HG03103 (cell line): Measurements from ENCODE around the gene CYB561D2.

Experiments
- ATAC-seq: cut with Tn5 transposase; IDR thresholded peaks from one replicate; pipeline ENCODE4 v1.9.1; 2021; ENCODE audit warnings: low read depth; ENCODE audit not compliant: unreplicated experiment

CYB561D2 gene

GRCh38 chr3:50340448-50341329 lies 10.0 kb upstream of the CYB561D2 start, which contains the start of gene RASSF1:
RASSF1 (minus strand) TSS chr3:50340836; CDS start chr3:50340805, 31 bp downstream.
- no peak for ATAC-seq

DNA sequence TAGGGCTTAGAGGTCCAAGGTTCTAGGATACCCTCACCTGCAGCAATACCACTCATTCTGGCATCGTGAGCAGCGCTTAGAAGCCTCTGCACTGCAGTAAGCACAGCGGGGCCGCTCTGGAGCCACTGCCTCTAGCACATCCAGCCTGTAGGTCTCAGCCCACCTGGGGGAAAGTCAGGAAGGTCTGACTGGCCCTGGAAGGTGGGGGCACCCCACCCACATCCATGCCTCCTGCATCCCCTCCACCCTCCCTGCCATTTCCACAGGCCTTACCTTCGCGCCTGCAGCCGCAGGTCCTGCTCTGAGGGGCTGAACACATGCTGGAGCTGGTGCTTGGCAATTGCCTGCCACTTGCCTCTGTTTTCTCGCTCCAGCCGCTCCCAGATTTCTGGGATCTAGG lies 9.1 kb upstream of the CYB561D2 start:
- ATAC-seq: no peak

DNA sequence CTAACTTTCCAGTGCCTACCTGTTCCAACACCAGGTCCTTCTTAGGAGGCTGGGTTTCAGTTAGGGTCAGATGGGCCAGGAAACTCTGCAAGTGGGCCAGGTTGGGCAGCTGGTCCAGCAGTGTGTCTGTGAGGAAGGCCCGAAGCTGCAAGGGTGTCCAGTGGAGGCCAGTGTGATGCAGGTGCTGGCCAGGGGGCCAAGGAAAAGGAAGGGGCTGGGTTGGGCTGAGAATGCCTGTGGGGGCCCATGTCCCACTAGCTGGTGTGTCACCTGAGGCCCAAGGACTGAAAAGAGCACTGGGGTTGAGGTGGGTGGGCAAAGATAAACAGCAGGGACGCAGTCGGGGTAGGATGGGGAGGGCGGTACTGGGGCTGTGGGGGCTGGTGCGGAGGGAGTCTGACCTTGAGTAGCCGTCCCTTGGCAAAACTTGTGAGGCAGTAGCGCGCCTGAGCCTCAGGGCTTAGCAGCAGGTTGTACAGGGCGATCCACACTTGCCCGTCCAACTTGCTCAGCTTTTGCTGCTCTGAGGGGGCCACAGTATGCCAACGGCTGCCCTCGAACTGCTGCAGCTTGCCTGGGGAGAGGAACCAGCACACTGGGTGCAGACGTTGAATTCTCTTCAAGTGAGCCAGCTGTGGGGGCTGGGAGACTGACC lies 8.5 kb upstream of the CYB561D2 start:
- ATAC-seq: no peak

DNA sequence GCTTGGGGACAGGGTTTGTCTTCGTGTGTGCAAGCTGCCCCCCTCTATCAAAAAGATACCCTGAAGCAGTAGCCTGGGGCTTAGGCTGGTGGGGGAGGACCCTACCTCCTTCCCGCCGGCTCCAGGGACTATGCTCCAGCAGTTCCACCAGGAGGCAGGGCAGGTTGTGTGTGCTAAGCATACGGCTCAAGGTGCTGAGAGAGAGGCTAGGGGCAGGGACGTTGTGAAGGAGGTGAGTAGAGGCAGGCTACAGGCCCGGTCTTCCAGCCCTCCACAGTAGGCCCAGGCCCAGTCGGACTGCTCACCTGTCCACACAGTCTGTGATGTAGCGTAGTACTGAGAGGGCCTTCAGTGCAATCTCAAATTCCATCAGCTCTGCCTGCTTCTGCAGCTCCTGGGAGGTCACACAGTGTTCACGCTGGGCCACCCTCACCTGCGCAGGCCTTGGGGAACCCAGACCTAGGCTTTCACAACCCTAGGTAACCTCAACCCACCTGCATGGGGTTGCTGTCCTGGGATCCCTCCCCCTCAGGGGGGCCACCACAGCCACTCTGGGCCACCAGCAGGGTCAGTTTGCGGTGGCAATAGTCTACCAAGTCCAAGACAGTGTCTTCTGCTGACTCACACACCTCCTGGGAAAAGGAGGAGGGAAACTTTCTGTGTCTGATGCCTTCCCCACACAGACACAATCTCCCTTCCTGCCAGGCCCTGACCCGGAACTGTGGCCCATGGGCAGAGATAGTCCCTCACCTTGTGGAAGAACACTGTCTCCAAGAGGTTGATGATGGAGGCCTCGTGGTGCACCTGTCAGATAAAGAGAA lies 7.6 kb upstream of the CYB561D2 start:
- ATAC-seq: no peak

DNA sequence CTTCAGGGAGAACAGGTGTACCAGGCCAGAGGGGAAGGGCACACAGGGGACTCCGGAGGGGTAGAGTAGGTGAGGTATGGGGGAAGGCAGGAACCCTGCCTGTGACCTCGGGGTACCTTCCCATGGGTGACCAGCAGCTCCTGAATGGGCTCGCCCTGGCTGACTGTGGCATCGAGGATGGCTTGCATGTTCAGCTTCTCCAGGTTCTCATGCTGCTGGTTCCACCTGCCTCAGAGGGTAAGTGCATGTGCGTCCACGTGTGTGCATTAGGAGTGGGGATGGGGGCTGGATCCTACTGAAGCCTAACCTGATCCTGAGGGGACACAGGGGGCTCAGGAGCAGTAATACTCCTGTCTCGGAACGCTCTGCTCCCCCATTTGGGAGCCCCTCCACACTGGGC lies 5.7 kb upstream of the CYB561D2 start:
- no peak for ATAC-seq

DNA sequence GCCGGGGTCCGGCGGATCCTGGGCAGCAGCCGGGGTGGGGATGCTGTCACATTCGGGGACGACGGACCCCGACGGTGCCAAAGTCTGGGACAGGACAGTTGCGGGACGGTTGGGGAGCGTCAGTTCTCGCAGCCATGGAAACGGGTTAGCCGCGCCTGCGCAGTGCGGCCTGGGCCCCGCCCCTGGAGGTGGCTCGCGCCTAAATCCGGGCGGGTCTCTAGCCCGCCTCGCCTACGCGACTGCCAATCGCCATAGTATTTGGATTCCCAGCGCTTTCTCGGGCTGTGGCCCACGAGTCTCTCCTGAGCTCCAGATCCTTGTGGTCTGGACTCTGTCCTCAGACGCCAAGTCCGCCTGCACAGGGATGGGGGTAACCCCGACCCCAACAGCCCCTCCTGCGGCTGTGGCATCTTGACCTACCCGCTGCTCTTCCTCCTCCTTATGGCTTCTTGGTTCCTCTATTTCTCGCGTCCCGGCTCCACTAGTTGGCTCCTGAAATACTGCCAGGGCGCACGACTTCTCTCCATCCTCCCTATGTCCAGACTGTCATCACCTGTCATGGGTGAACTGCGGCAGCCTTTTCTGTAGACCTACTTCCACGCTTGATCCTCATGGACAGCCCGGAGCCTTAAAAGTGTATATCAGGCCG lies 5.0 kb upstream of the CYB561D2 start, which contains the start of gene ZMYND10:
Gene ZMYND10, minus strand, starts transcription at position 147 of the 649 bp plus-strand sequence. CDS start 153 bp downstream, outside the sequence.
- ATAC-seq: no peak

DNA sequence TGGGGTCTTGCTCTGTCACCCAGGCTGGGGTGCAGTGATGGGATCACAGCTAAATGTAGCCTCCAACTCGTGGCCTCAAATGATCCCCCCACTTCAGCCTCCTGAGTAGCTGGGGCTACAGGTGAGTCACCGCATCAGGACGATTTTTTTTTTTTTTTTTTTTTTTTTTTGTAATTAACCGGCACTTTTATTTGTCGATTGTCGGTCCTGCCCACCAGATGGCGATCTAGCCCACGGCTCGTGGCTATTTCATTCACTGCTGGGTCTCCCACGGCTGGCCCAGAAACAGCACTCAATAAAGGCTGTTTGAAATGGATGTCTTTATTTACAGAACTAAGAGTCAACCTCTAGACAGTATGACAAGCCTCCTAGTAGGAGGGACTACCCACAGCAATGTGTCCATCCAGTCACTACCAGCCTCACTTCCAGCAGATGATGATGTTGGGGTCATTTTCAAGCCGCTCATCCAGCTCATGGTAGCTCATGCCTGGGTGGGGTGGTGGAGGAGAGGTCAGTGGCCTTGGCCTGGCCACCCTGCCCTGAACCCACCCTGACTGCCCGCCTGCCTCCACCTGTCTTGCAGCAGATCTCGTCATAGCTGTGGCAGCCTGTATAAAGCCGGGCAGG lies 3.4 kb upstream of the CYB561D2 start:
- no peak for ATAC-seq

DNA sequence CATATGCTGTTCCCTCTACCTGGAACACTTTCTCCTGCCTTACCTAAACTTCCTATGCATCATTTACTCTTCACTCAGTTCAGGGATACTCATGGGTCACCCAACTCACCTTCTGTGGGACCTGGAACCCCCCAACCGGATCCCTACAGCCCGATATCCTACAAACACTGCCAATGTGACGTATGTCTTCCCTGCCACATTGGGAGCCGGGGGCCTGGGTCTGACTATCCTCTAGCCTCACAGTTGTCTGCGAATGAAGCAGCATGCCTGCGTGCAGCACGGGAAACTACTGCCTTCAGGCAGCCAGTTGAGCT lies 492 bp upstream of the CYB561D2 start:
- ATAC-seq: no peak

DNA sequence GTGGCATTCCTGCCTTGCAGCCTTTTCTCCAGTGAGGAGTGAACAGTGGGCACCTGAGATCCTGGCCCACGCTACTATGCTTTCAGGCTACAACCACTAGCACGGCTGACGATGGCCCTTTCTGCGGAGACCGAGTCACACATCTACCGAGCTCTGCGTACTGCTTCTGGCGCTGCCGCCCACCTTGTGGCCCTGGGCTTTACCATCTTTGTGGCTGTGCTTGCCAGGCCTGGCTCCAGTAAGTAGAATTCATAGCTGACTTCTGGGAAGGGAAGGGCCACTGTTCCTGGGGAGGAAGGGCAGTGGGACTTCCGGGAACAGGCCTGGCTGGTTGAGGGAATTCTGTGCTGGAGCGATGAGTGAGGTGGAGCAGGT lies 648 bp downstream of the CYB561D2 start:
- ATAC-seq: no peak

DNA sequence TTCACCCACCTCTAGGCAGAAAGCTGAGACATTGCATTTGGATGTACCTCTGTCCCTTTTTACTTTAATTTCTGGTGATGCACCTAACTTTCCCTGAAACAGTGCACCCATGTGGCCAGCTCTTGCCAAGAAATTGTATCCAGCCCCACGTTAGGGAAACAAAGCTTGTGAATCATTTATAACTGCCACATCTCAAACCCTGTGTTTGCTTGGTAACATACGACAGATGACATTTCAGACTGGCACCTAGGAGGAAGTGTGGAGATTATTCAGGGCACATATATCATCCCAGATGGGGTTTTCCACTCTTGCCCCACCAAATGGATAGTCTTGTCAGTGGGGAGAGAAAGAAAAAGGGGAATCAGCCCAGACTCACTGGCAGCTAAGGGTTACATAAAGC lies 2.1 kb downstream of the CYB561D2 start:
- no peak for ATAC-seq

DNA sequence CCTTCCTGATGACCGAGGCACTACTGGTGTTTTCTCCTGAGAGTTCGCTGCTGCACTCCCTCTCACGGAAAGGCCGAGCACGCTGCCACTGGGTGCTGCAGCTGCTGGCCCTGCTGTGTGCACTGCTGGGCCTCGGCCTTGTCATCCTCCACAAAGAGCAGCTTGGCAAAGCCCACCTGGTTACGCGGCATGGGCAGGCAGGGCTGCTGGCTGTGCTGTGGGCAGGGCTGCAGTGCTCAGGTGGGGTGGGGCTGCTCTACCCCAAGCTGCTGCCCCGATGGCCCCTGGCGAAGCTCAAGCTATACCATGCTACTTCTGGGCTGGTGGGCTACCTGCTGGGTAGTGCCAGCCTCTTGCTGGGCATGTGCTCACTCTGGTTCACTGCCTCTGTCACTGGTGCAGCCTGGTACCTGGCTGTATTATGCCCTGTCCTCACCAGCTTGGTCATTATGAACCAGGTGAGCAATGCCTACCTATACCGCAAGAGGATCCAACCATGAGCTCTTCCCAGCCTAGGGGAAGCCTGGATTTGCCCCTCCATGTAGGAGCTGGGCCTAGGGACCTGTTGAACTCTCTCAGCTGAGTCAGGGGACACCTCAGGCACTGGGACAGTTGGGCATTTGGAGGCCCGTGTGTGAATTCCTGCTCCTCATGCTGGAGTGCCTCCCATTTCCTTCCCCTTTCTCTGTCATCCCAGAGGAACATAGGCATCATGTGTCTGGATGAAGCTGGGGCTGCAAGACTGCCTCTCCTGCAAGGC lies 2.8 kb downstream of the CYB561D2 start:
- no peak for ATAC-seq

GRCh38 chr3:50354186-50354764 lies 3.6 kb downstream of the CYB561D2 start:
- no peak for ATAC-seq

GRCh38 chr3:50354850-50355249 lies 4.2 kb downstream of the CYB561D2 start:
- no peak for ATAC-seq

DNA sequence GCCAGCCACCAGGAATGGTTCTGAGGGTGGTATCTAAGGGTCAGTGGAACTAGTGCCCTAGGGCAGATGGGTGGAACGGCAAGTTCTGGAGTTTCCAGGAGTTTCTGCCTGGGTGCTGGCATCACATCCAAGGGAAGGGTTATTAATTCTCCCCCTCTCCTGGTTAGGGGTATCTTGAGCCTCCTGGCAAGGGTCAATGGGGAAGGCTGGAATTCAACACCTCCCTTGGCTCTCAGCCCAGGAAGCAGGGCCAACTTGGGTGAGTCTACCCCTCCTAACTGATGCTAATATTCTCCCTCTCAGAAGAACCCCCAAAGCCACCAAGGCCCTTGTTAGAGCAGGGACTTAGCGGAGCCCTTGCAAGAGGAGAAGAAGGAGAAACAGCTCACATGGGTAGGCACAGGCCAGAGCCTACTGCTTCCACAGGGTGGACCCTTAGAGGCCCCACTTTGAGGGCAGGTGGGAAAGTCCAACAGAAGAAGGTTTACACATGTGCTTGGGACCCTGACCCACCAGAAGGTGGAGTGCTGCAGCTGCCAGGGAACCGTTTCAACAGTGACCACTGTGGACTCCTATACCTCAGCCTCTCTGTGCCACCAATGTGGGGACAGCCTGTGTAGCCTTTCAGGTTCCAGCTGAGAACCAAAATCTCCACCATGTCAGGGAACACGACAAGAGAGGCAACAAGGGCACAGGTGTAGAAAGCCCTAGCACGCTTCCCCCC lies 5.3 kb downstream of the CYB561D2 start:
- ATAC-seq: no peak

GRCh38 chr3:50356553-50356952 lies 5.9 kb downstream of the CYB561D2 start:
- no peak for ATAC-seq

- ATAC-seq: no peak
These were observed 6.8 kb downstream of the CYB561D2 start for GRCh38 chr3:50357481-50357880.

GRCh38 chr3:50358355-50358910 lies 7.8 kb downstream of the CYB561D2 start:
- ATAC-seq: no peak
